Mucosa of stomach (tissue), 1 donor: Measurements from ENCODE around the gene INHBE.
"Not testable (repeated sequence)": the region's sequence is repeated elsewhere in the genome, so short reads cannot be mapped to it uniquely, and the experiment has no call there.

Source experiments
- H3K27me3 ChIP-seq: one replicate; pipeline ENCODE4 v1.7.0; 2013; ENCODE audit warnings: mild to moderate bottlenecking, low read length; ENCODE audit not compliant: control insufficient read depth, insufficient read depth
- H3K36me3 ChIP-seq: one replicate; pipeline ENCODE4 v1.7.0; 2013; ENCODE audit warnings: low read length; ENCODE audit not compliant: control insufficient read depth, insufficient read depth
- H3K4me1 ChIP-seq: one replicate; pipeline ENCODE4 v1.7.0; 2013; ENCODE audit warnings: mild to moderate bottlenecking, low read length; ENCODE audit not compliant: control insufficient read depth, insufficient read depth
- H3K4me3 ChIP-seq: one replicate; pipeline ENCODE4 v1.7.0; 2013; ENCODE audit warnings: low read length
- H3K9ac ChIP-seq: one replicate; pipeline ENCODE4 v1.7.0; 2013; ENCODE audit warnings: mild to moderate bottlenecking, low read length, moderate library complexity
- H3K9me3 ChIP-seq: one replicate; pipeline ENCODE4 v1.7.0; 2013; ENCODE audit warnings: mild to moderate bottlenecking, low read length, moderate library complexity; ENCODE audit not compliant: control insufficient read depth
- donor health status: Pancreatic carcinoma.

The INHBE gene

GRCh38 chr12:57454566-57455373 lies at the start of gene INHBE:
Gene INHBE (plus strand): TSS chr12:57455307. CDS start chr12:57455537, 230 bp downstream.
- H3K27me3 ChIP-seq, result peaks cover 15% of the 10 kb centered on the region
- no peaks in the 10 kb centered on the region for H3K9me3 ChIP-seq
- no peaks in the 10 kb centered on the region for H3K36me3 ChIP-seq
- H3K9ac ChIP-seq, result no peak within 1 kb of the TSS
- no peak within 1 kb of the TSS for H3K4me3 ChIP-seq
- H3K4me1 ChIP-seq, result peaks cover 16% of the 10 kb centered on the region

- Histone ChIP-seq H3K27me3 (no peaks in the 10 kb centered on the region), H3K4me1 (no peaks in the 10 kb centered on the region), H3K9ac (no peak overlapping the region)
These were observed 44.6 kb upstream of the INHBE start for GRCh38 chr12:57410534-57410933.

DNA sequence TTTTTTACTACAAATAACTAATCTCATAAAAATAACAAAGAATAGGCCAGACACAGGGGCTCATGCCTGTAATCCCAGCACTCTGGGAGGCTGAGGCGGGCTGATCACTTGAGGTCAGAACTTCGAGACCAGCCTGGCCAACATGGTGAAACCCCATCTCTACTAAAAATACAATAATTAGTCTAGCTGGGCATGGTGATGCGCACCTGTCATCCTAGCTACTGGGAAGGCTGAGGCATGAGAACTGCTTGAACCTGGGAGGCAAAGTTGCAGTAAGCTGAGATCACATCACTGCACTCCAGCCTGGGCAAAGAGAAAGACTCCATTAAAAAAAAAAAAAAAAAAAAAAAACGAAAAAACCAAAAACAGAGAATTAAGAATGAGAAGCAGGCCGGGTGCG lies 40.9 kb upstream of the INHBE start:
- not testable (repeated sequence) for H3K36me3 ChIP-seq, H3K4me1 ChIP-seq, H3K9me3 ChIP-seq, H3K9ac ChIP-seq, H3K27me3 ChIP-seq, H3K4me3 ChIP-seq

More at GRCh38 chr12:57410534-57410933, 44.6 kb upstream of the INHBE start:
- H3K4me3 ChIP-seq, result no peak overlapping the region
- H3K36me3 ChIP-seq, result no peaks in the 10 kb centered on the region
- H3K9me3 ChIP-seq, result no peaks in the 10 kb centered on the region

GRCh38 chr12:57415088-57415487 lies 40.0 kb upstream of the INHBE start:
- Histone ChIP-seq H3K9me3 (no peaks in the 10 kb centered on the region), H3K9ac (no peak overlapping the region), H3K4me1 (peaks cover 7% of the 10 kb centered on the region), H3K27me3 (no peaks in the 10 kb centered on the region), H3K36me3 (no peaks in the 10 kb centered on the region), H3K4me3 (no peak overlapping the region)

GRCh38 chr12:57416039-57416996 lies 38.8 kb upstream of the INHBE start:
- Histone ChIP-seq H3K9me3 (no peaks in the 10 kb centered on the region), H3K9ac (no peak overlapping the region), H3K27me3 (no peaks in the 10 kb centered on the region), H3K36me3 (no peaks in the 10 kb centered on the region), H3K4me1 (peaks cover 7% of the 10 kb centered on the region), H3K4me3 (no peak overlapping the region)

- H3K27me3 ChIP-seq, result no peaks in the 10 kb centered on the region
- no peaks in the 10 kb centered on the region for H3K9me3 ChIP-seq
- no peak overlapping the region for H3K9ac ChIP-seq
- peaks cover 7% of the 10 kb centered on the region for H3K4me1 ChIP-seq
- H3K4me3 ChIP-seq, result no peak overlapping the region
- no peaks in the 10 kb centered on the region for H3K36me3 ChIP-seq
These were observed 36.9 kb upstream of the INHBE start for GRCh38 chr12:57418255-57418654.

DNA sequence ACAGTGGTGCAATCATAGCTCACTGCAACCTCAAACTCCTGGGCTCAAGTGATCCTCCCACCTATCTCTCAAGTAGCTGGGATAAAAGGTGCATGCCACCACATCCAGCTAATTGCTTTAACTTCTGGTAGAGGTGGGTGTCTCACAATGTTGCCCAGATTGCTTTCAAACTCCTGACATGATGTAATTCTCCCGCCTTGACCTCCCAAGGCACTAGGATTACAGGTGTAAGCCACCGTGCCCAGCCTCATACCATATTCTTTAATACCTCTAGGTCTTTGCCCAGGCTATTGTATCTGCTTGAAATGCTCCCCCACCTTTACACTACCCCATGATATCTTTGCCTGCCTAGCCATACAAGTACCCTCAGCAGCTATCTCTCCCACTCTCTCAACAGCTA lies 35.6 kb upstream of the INHBE start:
- Histone ChIP-seq H3K27me3 (no peaks in the 10 kb centered on the region), H3K4me1 (peaks cover 7% of the 10 kb centered on the region), H3K36me3 (no peaks in the 10 kb centered on the region), H3K4me3 (no peak overlapping the region), H3K9ac (no peak overlapping the region), H3K9me3 (no peaks in the 10 kb centered on the region)

DNA sequence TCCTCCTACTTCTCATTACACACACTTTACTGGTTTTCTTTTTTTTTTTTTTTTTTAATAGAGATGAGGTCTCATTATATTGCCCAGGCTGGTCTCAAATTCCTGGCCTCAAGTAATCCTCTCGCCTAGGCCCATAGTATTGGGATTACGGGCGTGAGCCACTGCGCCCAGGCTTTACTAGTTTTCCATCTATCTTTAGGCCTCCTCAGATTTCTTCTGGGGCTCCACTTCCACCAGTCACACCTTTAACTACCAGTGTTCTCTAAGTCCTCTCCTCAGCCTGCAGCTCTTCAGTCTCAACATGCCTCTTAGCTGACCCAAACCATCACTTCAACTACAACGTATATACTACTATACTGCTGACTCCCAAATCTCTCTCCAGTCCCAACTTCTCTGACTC lies 34.6 kb upstream of the INHBE start:
- H3K4me1 ChIP-seq, result peaks cover 7% of the 10 kb centered on the region

GRCh38 chr12:57426948-57427347 lies 28.2 kb upstream of the INHBE start:
- not testable (repeated sequence) for H3K27me3 ChIP-seq, H3K36me3 ChIP-seq, H3K9ac ChIP-seq, H3K9me3 ChIP-seq, H3K4me3 ChIP-seq
- H3K4me1 ChIP-seq, result peaks cover 10% of the 10 kb centered on the region

More for the DNA sequence above, 34.6 kb upstream of the INHBE start:
- H3K9ac ChIP-seq, result no peak overlapping the region
- no peaks in the 10 kb centered on the region for H3K9me3 ChIP-seq
- no peaks in the 10 kb centered on the region for H3K36me3 ChIP-seq
- H3K27me3 ChIP-seq, result no peaks in the 10 kb centered on the region
- no peak overlapping the region for H3K4me3 ChIP-seq

- peak overlapping the region; percentile 84 for H3K9ac ChIP-seq
- no peaks in the 10 kb centered on the region for H3K9me3 ChIP-seq
- H3K4me1 ChIP-seq, result peaks cover 10% of the 10 kb centered on the region
- no peaks in the 10 kb centered on the region for H3K36me3 ChIP-seq
- H3K27me3 ChIP-seq, result no peaks in the 10 kb centered on the region
- no peak overlapping the region for H3K4me3 ChIP-seq
These were observed 26.1 kb upstream of the INHBE start for GRCh38 chr12:57428965-57429364.

DNA sequence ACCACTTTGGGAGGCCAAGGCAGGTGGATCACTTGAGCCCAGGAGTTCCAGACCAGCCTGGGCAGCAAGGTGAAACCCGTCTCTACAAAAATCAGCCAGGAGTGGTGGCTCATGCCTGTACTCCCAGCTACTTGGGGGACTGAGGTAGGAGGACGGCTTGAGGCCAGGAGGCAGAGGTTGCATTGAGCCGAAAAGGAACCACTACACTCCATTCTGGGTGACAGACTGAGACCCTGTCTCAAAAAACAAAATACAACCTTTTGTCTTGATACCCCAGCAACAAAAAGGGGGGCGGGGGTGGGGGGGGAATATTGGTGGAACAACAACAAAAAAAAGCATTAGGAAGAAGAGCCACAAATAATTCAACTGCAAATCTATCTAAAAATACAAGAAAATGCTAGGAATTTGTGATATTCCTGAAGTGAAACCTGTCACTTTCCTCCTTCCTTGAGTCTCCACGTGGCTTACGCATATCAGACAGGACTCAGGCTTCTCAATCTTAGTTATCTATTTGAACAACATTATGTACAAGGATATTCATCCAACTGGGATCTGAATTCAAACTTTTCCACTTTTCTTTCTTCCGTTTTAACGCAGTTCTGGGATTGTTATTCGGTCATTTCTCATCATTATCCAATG lies 25.5 kb upstream of the INHBE start:
- Histone ChIP-seq H3K36me3 (no peaks in the 10 kb centered on the region), H3K9ac (peak overlapping the region; percentile 84), H3K27me3 (no peaks in the 10 kb centered on the region), H3K4me3 (peak overlapping the region; percentile 50), H3K9me3 (no peaks in the 10 kb centered on the region), H3K4me1 (peaks cover 10% of the 10 kb centered on the region)
